Stomach (tissue), 4 donors: ENCODE measurements around the gene PTH2.

Source experiments
- EP300 ChIP-seq: sonication (generic); formaldehyde crosslinking; IDR thresholded peaks from one replicate; pipeline ENCODE4 v1.6.1; 2017; ENCODE audit warnings: antibody characterized with exemption
- POLR2A ChIP-seq, 4 donors: fragments of 450-650 bp; IDR thresholded peaks; one replicate each; pipeline ENCODE4 v1.6.1; 2016; ENCODE audit warnings: antibody characterized with exemption in 4 of 4, control low read depth in 2 of 4, mild to moderate bottlenecking in 1 of 4, moderate library complexity in 1 of 4
- POLR2AphosphoS5 ChIP-seq, 3 donors: sonication (generic); formaldehyde crosslinking; IDR thresholded peaks; one replicate each; pipeline ENCODE4 v1.6.1; 2016; ENCODE audit warnings: antibody characterized with exemption in 3 of 3
- TF ChIP-seq, protein P1 (sequence below), 7 experiments: fragments of 450-650 bp in 4 of 7; fragments of 200-600 bp in 3 of 7; sonication (generic) in 3 of 7; IDR thresholded peaks; one replicate each; pipeline ENCODE4 v1.5.1; 2016 to 2019; ENCODE audit warnings: antibody characterized with exemption in 7 of 7, control low read depth in 2 of 7, mild to moderate bottlenecking in 1 of 7

DNA sequence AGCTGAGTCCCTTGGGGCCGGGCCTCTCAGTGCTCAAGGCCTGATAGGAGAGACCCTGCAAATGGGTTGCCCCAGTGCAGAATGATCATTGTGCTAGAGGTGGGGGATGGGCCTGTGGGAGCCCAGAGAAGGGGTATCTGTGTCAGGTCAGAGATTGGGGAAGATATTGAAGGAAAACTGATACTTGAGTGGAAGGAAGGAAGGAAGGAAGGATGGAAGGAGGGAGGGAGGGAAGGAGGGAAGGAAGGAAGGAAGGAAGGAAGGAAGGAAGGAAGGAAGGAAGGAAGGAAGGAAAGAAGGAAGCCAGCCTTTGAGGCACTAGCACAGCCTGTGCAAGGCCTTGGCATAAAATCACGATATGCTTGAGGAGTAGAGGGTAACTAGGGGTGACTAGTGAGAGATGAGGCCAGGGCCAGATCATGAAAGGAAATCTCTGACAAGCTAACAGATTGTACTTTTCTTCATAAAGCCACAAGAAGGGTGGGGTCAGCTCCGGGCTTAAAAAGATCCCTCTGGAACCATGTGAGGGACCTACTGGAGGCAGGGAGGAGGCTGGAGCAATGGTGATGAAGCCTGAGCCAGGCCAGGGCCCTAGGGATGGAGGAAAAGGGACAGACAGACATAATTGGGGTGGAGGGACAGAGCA is 11.4 kb downstream of the PTH2 start:
- TF ChIP-seq POLR2AphosphoS5 (IDR thresholded peaks at IDR 0.05) (no peak), EP300 (no peak), POLR2A (IDR thresholded peaks at IDR 0.05) (no peak)
- TF ChIP-seq, protein P1, sequence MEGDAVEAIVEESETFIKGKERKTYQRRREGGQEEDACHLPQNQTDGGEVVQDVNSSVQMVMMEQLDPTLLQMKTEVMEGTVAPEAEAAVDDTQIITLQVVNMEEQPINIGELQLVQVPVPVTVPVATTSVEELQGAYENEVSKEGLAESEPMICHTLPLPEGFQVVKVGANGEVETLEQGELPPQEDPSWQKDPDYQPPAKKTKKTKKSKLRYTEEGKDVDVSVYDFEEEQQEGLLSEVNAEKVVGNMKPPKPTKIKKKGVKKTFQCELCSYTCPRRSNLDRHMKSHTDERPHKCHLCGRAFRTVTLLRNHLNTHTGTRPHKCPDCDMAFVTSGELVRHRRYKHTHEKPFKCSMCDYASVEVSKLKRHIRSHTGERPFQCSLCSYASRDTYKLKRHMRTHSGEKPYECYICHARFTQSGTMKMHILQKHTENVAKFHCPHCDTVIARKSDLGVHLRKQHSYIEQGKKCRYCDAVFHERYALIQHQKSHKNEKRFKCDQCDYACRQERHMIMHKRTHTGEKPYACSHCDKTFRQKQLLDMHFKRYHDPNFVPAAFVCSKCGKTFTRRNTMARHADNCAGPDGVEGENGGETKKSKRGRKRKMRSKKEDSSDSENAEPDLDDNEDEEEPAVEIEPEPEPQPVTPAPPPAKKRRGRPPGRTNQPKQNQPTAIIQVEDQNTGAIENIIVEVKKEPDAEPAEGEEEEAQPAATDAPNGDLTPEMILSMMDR (IDR thresholded peaks at IDR 0.05): no peak
